ENCODE measurements around the gene DMRTB1. TPM values are rescaled to one million over a fixed set of nuclear protein-coding genes. Genes with fewer than 3 reads are reported as not detected.

Gene DMRTB1
- total RNA-seq, 1 donor from 2014 or later: not detected

DNA sequence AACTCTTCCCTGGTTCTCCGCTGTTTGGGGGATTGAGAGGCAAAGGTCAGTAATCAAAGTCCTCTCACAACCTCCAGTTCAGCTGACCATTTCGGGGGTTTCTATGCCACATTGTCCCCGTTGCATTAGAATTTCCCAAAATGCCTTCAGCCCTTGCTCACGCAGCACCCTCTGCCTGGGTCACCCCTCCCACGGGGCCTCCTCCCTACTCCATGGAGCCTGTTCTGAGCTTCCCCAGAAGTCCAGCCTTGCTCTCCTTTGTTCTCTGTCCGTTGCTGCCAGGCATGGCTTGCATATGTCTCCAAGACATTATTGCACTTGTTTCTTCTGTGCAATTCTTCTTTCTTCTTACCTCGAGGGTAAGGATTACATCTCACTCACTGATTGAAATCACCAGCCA is 16.5 kb downstream of the DMRTB1 start:
- H3K4me3 Mint-ChIP-seq: no peak overlapping the region
- H3K4me1 Mint-ChIP-seq (ENCODE audit: unreplicated experiment): peaks cover 7% of the 10 kb centered on the region
- TF ChIP-seq, protein P1, sequence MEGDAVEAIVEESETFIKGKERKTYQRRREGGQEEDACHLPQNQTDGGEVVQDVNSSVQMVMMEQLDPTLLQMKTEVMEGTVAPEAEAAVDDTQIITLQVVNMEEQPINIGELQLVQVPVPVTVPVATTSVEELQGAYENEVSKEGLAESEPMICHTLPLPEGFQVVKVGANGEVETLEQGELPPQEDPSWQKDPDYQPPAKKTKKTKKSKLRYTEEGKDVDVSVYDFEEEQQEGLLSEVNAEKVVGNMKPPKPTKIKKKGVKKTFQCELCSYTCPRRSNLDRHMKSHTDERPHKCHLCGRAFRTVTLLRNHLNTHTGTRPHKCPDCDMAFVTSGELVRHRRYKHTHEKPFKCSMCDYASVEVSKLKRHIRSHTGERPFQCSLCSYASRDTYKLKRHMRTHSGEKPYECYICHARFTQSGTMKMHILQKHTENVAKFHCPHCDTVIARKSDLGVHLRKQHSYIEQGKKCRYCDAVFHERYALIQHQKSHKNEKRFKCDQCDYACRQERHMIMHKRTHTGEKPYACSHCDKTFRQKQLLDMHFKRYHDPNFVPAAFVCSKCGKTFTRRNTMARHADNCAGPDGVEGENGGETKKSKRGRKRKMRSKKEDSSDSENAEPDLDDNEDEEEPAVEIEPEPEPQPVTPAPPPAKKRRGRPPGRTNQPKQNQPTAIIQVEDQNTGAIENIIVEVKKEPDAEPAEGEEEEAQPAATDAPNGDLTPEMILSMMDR (conservative IDR thresholded peaks at IDR 0.05): no peak
- no peaks in the 10 kb centered on the region for H3K36me3 Mint-ChIP-seq
- H3K9me3 Mint-ChIP-seq: no peaks in the 10 kb centered on the region
- peaks cover 19% of the 10 kb centered on the region for H3K27me3 Mint-ChIP-seq
- no peak for DNase-seq (ENCODE audit: extremely low spot score, unreplicated experiment)
- H3K27ac Mint-ChIP-seq: no peak overlapping the region

DNA sequence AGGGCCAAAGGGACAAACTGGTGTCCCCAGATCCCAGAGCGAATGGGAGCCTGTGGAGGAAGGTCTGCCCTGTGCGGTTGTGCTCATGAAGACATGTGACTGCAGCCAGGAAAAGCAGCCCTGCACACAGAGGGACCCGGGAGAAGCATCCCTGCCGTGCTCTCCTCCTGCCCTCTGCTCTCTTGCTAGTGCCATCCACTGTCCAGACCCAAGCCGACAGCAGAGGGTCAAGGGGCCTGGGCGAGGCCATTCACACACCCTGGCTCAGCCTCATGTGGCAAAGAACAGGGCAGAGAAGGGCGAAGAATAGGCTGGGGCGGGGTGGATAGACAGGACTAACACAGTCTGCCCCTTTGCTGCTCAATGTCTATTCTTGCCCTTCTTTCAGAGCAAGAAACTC is 17.4 kb downstream of the DMRTB1 start:
- H3K4me1 Mint-ChIP-seq (ENCODE audit: unreplicated experiment): peaks cover 7% of the 10 kb centered on the region
- H3K27ac Mint-ChIP-seq: no peak overlapping the region
- no peaks in the 10 kb centered on the region for H3K36me3 Mint-ChIP-seq
- TF ChIP-seq, protein P1 (conservative IDR thresholded peaks at IDR 0.05): no peak
- H3K4me3 Mint-ChIP-seq: no peak overlapping the region
- H3K27me3 Mint-ChIP-seq: peaks cover 22% of the 10 kb centered on the region
- no peaks in the 10 kb centered on the region for H3K9me3 Mint-ChIP-seq
- no peak for DNase-seq (ENCODE audit: extremely low spot score, unreplicated experiment)

DNA sequence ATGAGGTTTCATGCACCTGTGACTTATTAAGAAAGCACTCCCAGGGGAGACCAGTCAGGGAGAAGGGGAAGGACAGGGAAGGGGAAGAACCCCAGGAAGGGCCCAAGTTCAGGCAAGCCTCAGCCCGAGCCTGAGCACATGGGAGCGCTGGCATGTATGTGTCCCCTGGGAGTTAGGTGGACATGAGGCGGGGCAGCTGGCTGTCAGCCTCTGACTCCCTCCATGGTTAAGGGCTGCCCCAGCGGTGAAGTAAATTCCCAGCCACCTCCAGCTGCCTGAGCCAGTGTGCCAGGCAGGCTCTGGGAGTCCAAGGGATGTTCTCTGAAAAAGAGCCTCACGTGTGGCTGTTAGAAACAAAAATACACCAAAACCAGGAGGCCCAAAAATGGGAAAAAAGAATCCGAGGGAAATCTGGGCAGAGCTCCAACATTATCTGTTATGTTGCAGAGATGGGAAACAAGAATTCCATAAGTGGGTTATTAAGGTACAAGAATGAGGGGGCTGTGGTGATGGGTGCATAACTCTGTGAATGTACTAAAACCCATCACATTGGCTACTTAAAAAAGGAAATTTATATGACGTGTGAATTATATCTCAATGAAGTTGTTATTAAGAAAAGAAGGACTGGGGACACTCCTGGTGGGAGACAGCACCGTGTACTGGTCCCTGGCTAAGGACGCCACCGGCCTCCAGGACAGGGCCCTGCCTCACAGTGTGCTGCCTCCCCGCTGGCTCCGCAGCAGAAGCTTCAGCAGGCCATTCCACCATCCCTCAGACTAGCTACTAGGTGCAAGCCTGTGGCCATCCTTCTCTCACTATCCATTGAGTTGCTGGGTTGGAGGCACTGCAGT is 18.7 kb downstream of the DMRTB1 start:
- peaks cover 7% of the 10 kb centered on the region for H3K4me1 Mint-ChIP-seq (ENCODE audit: unreplicated experiment)
- DNase-seq (ENCODE audit: extremely low spot score, unreplicated experiment): no peak
- H3K9me3 Mint-ChIP-seq: no peaks in the 10 kb centered on the region
- peaks cover 22% of the 10 kb centered on the region for H3K27me3 Mint-ChIP-seq
- H3K4me3 Mint-ChIP-seq: no peak overlapping the region
- TF ChIP-seq, protein P1 (conservative IDR thresholded peaks at IDR 0.05): no peak
- H3K27ac Mint-ChIP-seq: no peak overlapping the region
- H3K36me3 Mint-ChIP-seq: no peaks in the 10 kb centered on the region

DNA sequence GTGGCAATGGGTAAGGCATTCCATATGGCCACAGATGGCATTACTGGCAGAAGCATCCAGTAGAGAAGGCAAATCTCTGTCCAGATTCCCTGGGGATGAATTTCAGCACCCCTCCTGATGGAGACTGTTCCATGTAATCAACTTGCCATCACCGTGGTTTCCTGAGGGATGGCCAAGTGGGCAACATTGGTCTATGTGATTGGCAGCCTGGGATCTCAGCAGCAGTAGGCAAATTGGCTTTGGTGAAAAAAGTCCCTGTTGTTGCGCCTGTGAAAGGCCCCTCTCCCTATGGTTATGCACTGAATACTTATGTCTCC is 19.3 kb downstream of the DMRTB1 start:
- no peak for DNase-seq (ENCODE audit: extremely low spot score, unreplicated experiment)
- Mint-ChIP-seq H3K4me1 (ENCODE audit: unreplicated experiment) (peaks cover 7% of the 10 kb centered on the region), H3K4me3 (no peak overlapping the region)

DNA sequence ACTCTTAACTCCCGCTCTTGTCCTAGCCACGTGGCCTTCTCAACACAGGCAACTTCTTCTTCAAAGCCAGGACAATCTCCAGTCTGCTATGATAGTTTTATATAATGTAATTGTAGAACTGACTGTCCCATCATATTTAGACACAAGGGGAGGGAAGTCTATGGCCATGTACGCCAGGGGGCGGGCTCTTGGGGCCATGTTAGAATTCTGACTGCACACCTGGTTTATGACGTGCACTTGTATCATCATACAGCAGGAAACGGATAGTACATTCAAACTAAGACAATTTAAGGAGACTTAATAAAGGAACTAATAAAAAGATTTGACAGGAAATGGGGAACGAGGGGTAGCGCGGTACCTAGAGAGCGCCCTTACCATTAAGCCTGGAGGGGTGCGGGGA is 21.5 kb downstream of the DMRTB1 start:
- peaks cover 32% of the 10 kb centered on the region for H3K27me3 Mint-ChIP-seq
- no peaks in the 10 kb centered on the region for H3K36me3 Mint-ChIP-seq
- no peak for DNase-seq (ENCODE audit: extremely low spot score, unreplicated experiment)
- H3K9me3 Mint-ChIP-seq: no peaks in the 10 kb centered on the region
- TF ChIP-seq, protein P1 (conservative IDR thresholded peaks at IDR 0.05): no peak
- no peak overlapping the region for H3K4me3 Mint-ChIP-seq
- H3K27ac Mint-ChIP-seq: no peak overlapping the region
- H3K4me1 Mint-ChIP-seq (ENCODE audit: unreplicated experiment): peaks cover 11% of the 10 kb centered on the region

More for the DNA sequence above, 19.3 kb downstream of the DMRTB1 start:
- no peak overlapping the region for H3K27ac Mint-ChIP-seq
- H3K27me3 Mint-ChIP-seq: peaks cover 22% of the 10 kb centered on the region
- no peaks in the 10 kb centered on the region for H3K36me3 Mint-ChIP-seq
- TF ChIP-seq, protein P1 (conservative IDR thresholded peaks at IDR 0.05): no peak
- no peaks in the 10 kb centered on the region for H3K9me3 Mint-ChIP-seq

Data from type B pancreatic cell (in vitro differentiated cells).